Sigmoid colon (tissue), 4 donors: ENCODE measurements around the gene FNDC10.

Experiments
- EP300 ChIP-seq, 4 donors: sonication (generic); formaldehyde crosslinking; IDR thresholded peaks; one replicate each; pipeline ENCODE4 v1.6.1; 2017; ENCODE audit warnings: antibody characterized with exemption in 4 of 4
- TF ChIP-seq, protein P1 (sequence below), 4 experiments: fragments of 450-650 bp in 3 of 4; fragments of 200-600 bp in 1 of 4; IDR thresholded peaks; one replicate each; pipeline ENCODE4 v1.5.1; 2016 to 2019; ENCODE audit warnings: antibody characterized with exemption in 4 of 4, mild to moderate bottlenecking in 3 of 4, moderate library complexity in 2 of 4

DNA sequence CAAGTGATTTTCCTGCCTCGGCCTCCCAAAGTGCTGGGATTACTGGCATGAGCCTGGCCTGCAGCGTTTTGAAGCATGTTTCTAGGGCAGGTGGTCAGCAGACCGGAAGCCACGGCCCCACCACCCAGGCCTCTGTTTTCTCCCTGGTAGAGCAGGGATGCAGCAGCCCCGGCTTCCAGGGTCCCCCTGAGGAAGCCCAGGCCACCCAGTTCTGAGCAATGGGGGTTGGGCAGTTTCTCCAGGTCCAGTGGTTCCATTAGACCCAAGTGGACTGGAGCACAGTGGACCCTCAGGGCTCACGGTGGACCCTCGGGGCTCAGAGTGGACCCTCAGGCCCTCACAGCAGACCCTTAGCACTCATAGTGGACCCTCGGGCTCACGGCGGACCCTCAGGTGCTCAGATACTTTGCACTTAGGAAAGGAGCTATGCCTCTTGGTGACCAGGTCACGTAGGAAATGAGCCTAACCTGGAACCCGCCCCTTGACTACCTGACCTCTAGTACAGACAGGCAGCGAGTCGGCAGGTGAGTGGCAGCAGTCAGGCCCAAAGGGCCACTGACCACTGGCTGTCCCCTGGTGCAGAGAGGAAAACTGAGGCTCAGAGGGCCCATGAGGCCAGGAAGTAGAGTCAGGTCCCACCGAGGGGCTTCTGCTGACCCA is 4.6 kb upstream of the FNDC10 start:
- no peak for TF ChIP-seq EP300 (IDR thresholded peaks at IDR 0.05)
- TF ChIP-seq, protein P1, sequence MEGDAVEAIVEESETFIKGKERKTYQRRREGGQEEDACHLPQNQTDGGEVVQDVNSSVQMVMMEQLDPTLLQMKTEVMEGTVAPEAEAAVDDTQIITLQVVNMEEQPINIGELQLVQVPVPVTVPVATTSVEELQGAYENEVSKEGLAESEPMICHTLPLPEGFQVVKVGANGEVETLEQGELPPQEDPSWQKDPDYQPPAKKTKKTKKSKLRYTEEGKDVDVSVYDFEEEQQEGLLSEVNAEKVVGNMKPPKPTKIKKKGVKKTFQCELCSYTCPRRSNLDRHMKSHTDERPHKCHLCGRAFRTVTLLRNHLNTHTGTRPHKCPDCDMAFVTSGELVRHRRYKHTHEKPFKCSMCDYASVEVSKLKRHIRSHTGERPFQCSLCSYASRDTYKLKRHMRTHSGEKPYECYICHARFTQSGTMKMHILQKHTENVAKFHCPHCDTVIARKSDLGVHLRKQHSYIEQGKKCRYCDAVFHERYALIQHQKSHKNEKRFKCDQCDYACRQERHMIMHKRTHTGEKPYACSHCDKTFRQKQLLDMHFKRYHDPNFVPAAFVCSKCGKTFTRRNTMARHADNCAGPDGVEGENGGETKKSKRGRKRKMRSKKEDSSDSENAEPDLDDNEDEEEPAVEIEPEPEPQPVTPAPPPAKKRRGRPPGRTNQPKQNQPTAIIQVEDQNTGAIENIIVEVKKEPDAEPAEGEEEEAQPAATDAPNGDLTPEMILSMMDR (IDR thresholded peaks at IDR 0.05) = no peak
